GM12878 (cell line): Measurements from ENCODE around the gene TNS4. TPM values are rescaled to one million over a fixed set of nuclear protein-coding genes. Genes with fewer than 3 reads are reported as not detected.

Experiments used
- ATAC-seq: fragments of 200-7000 bp; cut with Tn5 transposase; 3 replicates; pipeline ENCODE4 v1.9.1; 2020; ENCODE audit warnings: mild to moderate bottlenecking, moderate library complexity
- BruUV-seq: library from RNA; stranded (reverse); fragments of 400-500 nt; replicated peaks from 2 replicates; lab custom pipeline; 2021; lab: Mats Ljungman, UMichigan
- CTCF ChIA-PET: fragments of 300-600 bp; sonication (Branson Sonifier 250); formaldehyde crosslinking; extraction: SDS; loops from one replicate; lab custom pipeline; 2021; ENCODE audit warnings: inconsistent platforms; lab: Yijun Ruan, JAX
- POLR2A ChIA-PET: fragments of 350-600 bp; formaldehyde crosslinking; extraction: SDS; loops from one replicate; lab custom pipeline; 2021; ENCODE audit warnings: inconsistent platforms; lab: Charles Lee
- RAD21 ChIA-PET: fragments of 300-600 bp; sonication (Branson Sonifier 250); formaldehyde crosslinking; loops from one replicate; lab custom pipeline; 2023; ENCODE audit warnings: antibody characterized with exemption; ENCODE audit not compliant: unreplicated experiment; lab: Charles Lee
- SMC1A ChIA-PET: fragments of 300-600 bp; sonication (Branson Sonifier 250); formaldehyde crosslinking; loops from one replicate; lab custom pipeline; 2023; ENCODE audit not compliant: unreplicated experiment, uncharacterized antibody; lab: Charles Lee
- DNase-seq: peaks from one replicate; pipeline ENCODE4 v3.0.0-alpha.2; 2011; ENCODE audit warnings: low read depth, low spot score
- FAIRE-seq: peaks from 3 replicates; lab custom pipeline; 2011; peaks lifted over from hg19 to GRCh38; lab: Jason Lieb, UNC
- H2AFZ ChIP-seq: 2 replicates; pipeline ENCODE4 v1.6.0; 2011; ENCODE audit warnings: low read depth, low read length, control low read depth; ENCODE audit not compliant: control insufficient read depth
- H3K27ac ChIP-seq: 2 replicates; pipeline ENCODE4 v1.5.1; 2011; ENCODE audit warnings: control low read depth; ENCODE audit not compliant: control insufficient read depth, insufficient read depth
- H3K27me3 ChIP-seq, 2 experiments: replicated peaks in 1 of 2; 2 replicates each; pipeline versions ENCODE4 v1.6.0 to v1.6.1; 2011; ENCODE audit warnings: low read length in 1 of 2; ENCODE audit not compliant: control insufficient read depth in 2 of 2, insufficient read depth in 2 of 2
- H3K36me3 ChIP-seq, 2 experiments: 2 replicates each; pipeline ENCODE4 v1.5.1; 2011; ENCODE audit warnings: low read length in 1 of 2; ENCODE audit not compliant: control insufficient read depth in 2 of 2, insufficient read depth in 2 of 2
- H3K4me1 ChIP-seq: 2 replicates; pipeline ENCODE4 v1.6.1; 2011; ENCODE audit warnings: mild to moderate bottlenecking, low read length, moderate library complexity, mixed read lengths; ENCODE audit not compliant: control insufficient read depth, insufficient read depth
- H3K4me2 ChIP-seq: 2 replicates; pipeline ENCODE4 v1.6.0; 2011; ENCODE audit warnings: control low read depth; ENCODE audit not compliant: control insufficient read depth, insufficient read depth
- H3K4me3 ChIP-seq: fragments of 200-600 bp; sonication (generic); 2 replicates; pipeline ENCODE4 v1.5.1; 2016
- H3K79me2 ChIP-seq: 2 replicates; pipeline ENCODE4 v1.6.0; 2011; ENCODE audit warnings: low read length; ENCODE audit not compliant: control insufficient read depth, insufficient read depth
- H3K9ac ChIP-seq: 2 replicates; pipeline ENCODE4 v1.8.0; 2011; ENCODE audit warnings: low read length, control low read depth, mixed read lengths; ENCODE audit not compliant: control insufficient read depth, insufficient read depth
- H3K9me3 ChIP-seq: replicated peaks from 3 replicates; pipeline ENCODE4 v1.5.1; 2011; ENCODE audit warnings: mild to moderate bottlenecking, low read length; ENCODE audit not compliant: control insufficient read depth, insufficient read depth
- H4K20me1 ChIP-seq: 2 replicates; pipeline ENCODE4 v1.6.0; 2011; ENCODE audit not compliant: control insufficient read depth, insufficient read depth
- CREB1 ChIP-seq: IDR thresholded peaks from 2 replicates; pipeline ENCODE4 v1.6.1; 2012; ENCODE audit warnings: low read depth, mild to moderate bottlenecking, inconsistent platforms
- HCFC1 ChIP-seq: fragments of 150-350 bp; IDR thresholded peaks from 2 replicates; pipeline ENCODE4 v1.6.1; 2014; ENCODE audit warnings: low read length
- NR2C2 ChIP-seq: IDR thresholded peaks from 2 replicates; pipeline ENCODE4 v1.6.1; 2011; ENCODE audit warnings: borderline replicate concordance, low read depth; ENCODE audit not compliant: control insufficient read depth, insufficient read length
- RAD21 ChIP-seq: IDR thresholded peaks from 2 replicates; pipeline ENCODE4 v1.6.1; 2011; ENCODE audit warnings: mild to moderate bottlenecking, low read depth, low read length, moderate library complexity; ENCODE audit not compliant: insufficient read depth
- RCOR1 ChIP-seq: conservative IDR thresholded peaks from 2 replicates; pipeline ENCODE4 v1.6.1; 2012; ENCODE audit warnings: low read depth, low read length, improper control_type of control experiment
- STAT1 ChIP-seq: fragments of 450-650 bp; conservative IDR thresholded peaks from 2 replicates; pipeline ENCODE4 v1.6.1; 2014; ENCODE audit warnings: antibody characterized with exemption, mild to moderate bottlenecking
- ZBTB4 ChIP-seq: fragments of 450-650 bp; formaldehyde crosslinking; IDR thresholded peaks from 2 replicates; pipeline ENCODE4 v1.4.0; 2022; ENCODE audit warnings: mild to moderate bottlenecking, moderate library complexity
- WGBS: methylation state at CpG from one replicate; pipeline ENCODE4 v1.1.6; 2016; ENCODE audit warnings: low lambda C conversion rate; ENCODE audit not compliant: insufficient replicate concordance, insufficient coverage; ENCODE audit errors: missing lambda C conversion rate; 5-methylcytosine and 5-hydroxymethylcytosine counted together
- in situ Hi-C: fragments of 300-500 bp; cut with MboI; formaldehyde crosslinking; loops from 9 replicates; pipeline ENCODE4 v1.14.3; 2018; ENCODE audit warnings: mixed read lengths
- intact Hi-C: fragments of 100-400 bp; cut with micrococcal nuclease; formaldehyde crosslinking; loops from one replicate; pipeline ENCODE4 v1.14.2; 2022; ENCODE audit not compliant: unreplicated experiment
- polyA plus RNA-seq, 11 experiments: library from polyadenylated mRNA; depleted of rRNA in 4 of 11; unstranded in 6 of 11; stranded (reverse) in 5 of 11; fragments of >200 nt; fragmentation: Nextera tagmentation in 4 of 11; fragmentation: Illumina TruSeq in 1 of 11; extraction: Ambion mirVana in 4 of 11; extraction: Trizol in 1 of 11; gene quantifications; 1 replicate in 1 of 11; 2 replicates in 10 of 11; pipeline versions ENCODE4 v1.2.1 to v1.2.3, GENCODE V29; 2011 to 2016; ENCODE audit warnings: inconsistent platforms in 2 of 11, missing spikeins in 2 of 11, low read depth in 1 of 11
- total RNA-seq, 4 experiments: library from RNA; depleted of rRNA in 3 of 4; stranded (reverse); fragments of >200 nt in 3 of 4; fragmentation: Illumina TruSeq in 1 of 4; extraction: Trizol in 1 of 4; gene quantifications; 2 replicates each; pipeline versions ENCODE4 v1.2.1 to v1.2.3, GENCODE V29; 2013 to 2021

TNS4 gene
- total and polyA plus RNA-seq, 10 of the 15 experiments (the other 5 are each of a cell fraction or from before 2014, with no cell fraction given) = 0.10 to 0.90 (median 0.68) TPM; not detected in 2

- TF ChIP-seq ZBTB4 (CRISPR knock-in tag) (no peak), HCFC1 (no peak)
Measured at GRCh38 chr17:40516581-40517285, 15.3 kb upstream of the TNS4 start (continued).

- RAD21 ChIA-PET = interaction anchor here (9.0 kb wide), 1 partner anchor 16 kb away, joined by 102 read pairs; no protein-coding TSS in a partner anchor
- Histone ChIP-seq H3K27me3 (no peaks in the 10 kb centered on the region), H3K9ac (no peak overlapping the region), H3K9me3 (no peaks in the 10 kb centered on the region), H3K4me3 (no peak overlapping the region), H4K20me1 (no peaks in the 10 kb centered on the region)
- POLR2A ChIA-PET = interaction anchor here (1.0 kb wide), 1 partner anchor 16 kb away, joined by 3 read pairs; no protein-coding TSS in a partner anchor
- 76% methylated on average over 11 of the region's 11 CpGs for WGBS
- CTCF ChIA-PET = no interaction called here
- no peak for ATAC-seq
- no peak for DNase-seq
- no peak for TF ChIP-seq RAD21
- no peak for TF ChIP-seq NR2C2
- no peak for TF ChIP-seq STAT1
- no peak for TF ChIP-seq CREB1
- no peak for TF ChIP-seq RCOR1
- TF ChIP-seq, all 136 proteins: peak for 0
- intact Hi-C loops (no loop called here), in situ Hi-C loops (no loop called here)
- no peak for FAIRE-seq
- H3K79me2 ChIP-seq = no peaks in the 10 kb centered on the region
- H3K27ac ChIP-seq = no peak overlapping the region
- SMC1A ChIA-PET = interaction anchor here (5.3 kb wide), 1 partner anchor 15 kb away, joined by 120 read pairs; no protein-coding TSS in a partner anchor
- BruUV-seq = no TSS peak
- no peak overlapping the region for H2AFZ ChIP-seq
- no peak overlapping the region for H3K4me2 ChIP-seq
- no peaks in the 10 kb centered on the region for H3K36me3 ChIP-seq
- H3K4me1 ChIP-seq = peaks cover 18% of the 10 kb centered on the region
Measured at GRCh38 chr17:40515491-40516041, 14.1 kb upstream of the TNS4 start.
